Measurements from ENCODE around the gene MCF2L2. TPM values are rescaled to one million over a fixed set of nuclear protein-coding genes. Genes with fewer than 3 reads are reported as not detected.

Gene MCF2L2
- total RNA-seq, 1 donor from 2014 or later, result 0.84 TPM

GRCh38 chr3:183288117-183288516 lies 140.3 kb downstream of the MCF2L2 start:
- TF ChIP-seq, protein P1, sequence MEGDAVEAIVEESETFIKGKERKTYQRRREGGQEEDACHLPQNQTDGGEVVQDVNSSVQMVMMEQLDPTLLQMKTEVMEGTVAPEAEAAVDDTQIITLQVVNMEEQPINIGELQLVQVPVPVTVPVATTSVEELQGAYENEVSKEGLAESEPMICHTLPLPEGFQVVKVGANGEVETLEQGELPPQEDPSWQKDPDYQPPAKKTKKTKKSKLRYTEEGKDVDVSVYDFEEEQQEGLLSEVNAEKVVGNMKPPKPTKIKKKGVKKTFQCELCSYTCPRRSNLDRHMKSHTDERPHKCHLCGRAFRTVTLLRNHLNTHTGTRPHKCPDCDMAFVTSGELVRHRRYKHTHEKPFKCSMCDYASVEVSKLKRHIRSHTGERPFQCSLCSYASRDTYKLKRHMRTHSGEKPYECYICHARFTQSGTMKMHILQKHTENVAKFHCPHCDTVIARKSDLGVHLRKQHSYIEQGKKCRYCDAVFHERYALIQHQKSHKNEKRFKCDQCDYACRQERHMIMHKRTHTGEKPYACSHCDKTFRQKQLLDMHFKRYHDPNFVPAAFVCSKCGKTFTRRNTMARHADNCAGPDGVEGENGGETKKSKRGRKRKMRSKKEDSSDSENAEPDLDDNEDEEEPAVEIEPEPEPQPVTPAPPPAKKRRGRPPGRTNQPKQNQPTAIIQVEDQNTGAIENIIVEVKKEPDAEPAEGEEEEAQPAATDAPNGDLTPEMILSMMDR (IDR thresholded peaks at IDR 0.05; ENCODE audit: insufficient read depth, low read length, poor library complexity, severe bottlenecking), result no peak
- no peaks in the 10 kb centered on the region for H3K36me3 ChIP-seq (ENCODE audit: control insufficient read depth, insufficient read depth, low read length)
- no peak overlapping the region for H3K4me3 ChIP-seq (ENCODE audit: low read depth, low read length)
- no peak for DNase-seq (ENCODE audit: low read depth)
- no peaks in the 10 kb centered on the region for H3K27me3 ChIP-seq (ENCODE audit: control insufficient read depth, insufficient read depth, low read length)

DNA sequence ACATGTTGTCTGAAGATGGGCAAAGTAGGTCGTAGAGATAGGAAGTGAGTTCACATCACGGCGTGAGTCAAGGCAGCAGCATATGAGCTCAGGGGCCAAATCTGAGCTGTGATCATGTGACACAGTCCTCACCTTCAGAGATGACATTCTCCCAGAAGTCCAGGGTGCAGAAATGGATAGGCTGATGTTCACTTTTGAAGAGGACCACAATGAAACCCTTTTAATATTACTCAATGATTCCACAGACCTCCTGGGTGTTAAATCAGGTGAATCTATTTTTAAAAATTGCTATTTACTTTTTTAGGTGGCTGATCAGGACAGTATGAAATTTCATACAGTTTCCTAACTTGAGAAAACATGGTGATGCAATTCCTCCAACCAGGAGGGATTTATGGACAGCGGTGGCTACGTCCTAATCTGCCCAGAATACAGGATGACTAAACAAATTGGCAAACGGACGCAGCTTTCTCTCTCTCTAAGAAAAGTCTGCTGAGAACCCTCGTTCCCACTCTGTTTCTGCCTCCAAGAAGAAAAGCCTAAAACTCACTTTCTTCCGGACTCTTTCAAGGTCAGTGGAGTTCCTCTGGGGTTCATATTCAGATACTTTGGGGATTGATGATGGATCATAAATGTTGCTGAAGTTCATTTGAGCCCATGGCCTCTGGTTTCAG lies 141.0 kb downstream of the MCF2L2 start:
- no peak for DNase-seq (ENCODE audit: low read depth)
- TF ChIP-seq, protein P1 (IDR thresholded peaks at IDR 0.05; ENCODE audit: insufficient read depth, low read length, poor library complexity, severe bottlenecking), result no peak
- H3K4me3 ChIP-seq (ENCODE audit: low read depth, low read length), result no peak overlapping the region
- no peaks in the 10 kb centered on the region for H3K27me3 ChIP-seq (ENCODE audit: control insufficient read depth, insufficient read depth, low read length)
- no peaks in the 10 kb centered on the region for H3K36me3 ChIP-seq (ENCODE audit: control insufficient read depth, insufficient read depth, low read length)

GRCh38 chr3:183285828-183286457 lies 142.5 kb downstream of the MCF2L2 start:
- TF ChIP-seq, protein P1 (IDR thresholded peaks at IDR 0.05; ENCODE audit: insufficient read depth, low read length, poor library complexity, severe bottlenecking), result no peak
- DNase-seq (ENCODE audit: low read depth), result peak; percentile 96
- H3K36me3 ChIP-seq (ENCODE audit: control insufficient read depth, insufficient read depth, low read length), result no peaks in the 10 kb centered on the region
- H3K4me3 ChIP-seq (ENCODE audit: low read depth, low read length), result no peak overlapping the region
- no peaks in the 10 kb centered on the region for H3K27me3 ChIP-seq (ENCODE audit: control insufficient read depth, insufficient read depth, low read length)

DNA sequence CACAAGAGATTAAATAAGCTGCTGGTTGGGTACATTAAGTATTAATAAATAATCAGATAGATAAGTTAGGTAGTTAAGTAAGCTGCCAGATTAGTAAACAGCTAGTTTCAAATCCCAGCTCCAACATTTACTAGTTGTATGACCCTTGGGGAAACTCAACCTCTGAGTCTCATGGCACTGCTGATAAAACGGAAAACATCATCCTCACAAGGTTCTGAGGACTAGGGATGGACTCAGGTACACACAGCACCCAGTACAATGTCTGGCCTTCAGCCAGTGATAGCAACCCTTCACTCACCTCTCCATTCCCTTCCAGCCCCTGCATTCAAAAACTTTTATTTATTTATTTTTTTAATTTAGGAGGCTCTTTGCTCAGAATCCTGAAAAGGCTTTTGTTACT lies 143.1 kb downstream of the MCF2L2 start:
- TF ChIP-seq, protein P1 (IDR thresholded peaks at IDR 0.05; ENCODE audit: insufficient read depth, low read length, poor library complexity, severe bottlenecking), result no peak
- Histone ChIP-seq H3K4me3 (ENCODE audit: low read depth, low read length) (no peak overlapping the region), H3K27me3 (ENCODE audit: control insufficient read depth, insufficient read depth, low read length) (no peaks in the 10 kb centered on the region), H3K36me3 (ENCODE audit: control insufficient read depth, insufficient read depth, low read length) (no peaks in the 10 kb centered on the region)
- DNase-seq (ENCODE audit: low read depth), result no peak

DNA sequence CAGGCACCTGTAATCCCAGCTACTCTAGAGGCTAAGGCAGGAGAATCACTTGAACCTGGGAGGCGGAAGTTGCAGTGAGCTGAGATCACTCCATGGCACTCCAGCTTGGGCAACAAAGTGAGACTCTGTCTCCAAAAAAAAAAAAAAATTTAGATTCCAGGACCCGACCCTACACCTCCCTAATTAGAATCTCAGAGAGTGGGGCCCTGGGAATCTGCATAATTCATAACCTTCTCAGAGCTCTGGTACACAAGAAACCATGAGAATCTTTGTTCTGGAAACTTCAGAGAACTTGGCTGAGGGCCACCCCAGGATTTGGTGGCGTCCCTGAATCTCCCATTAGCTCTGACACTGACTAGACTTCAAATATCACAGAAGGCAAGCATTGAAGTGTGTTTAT lies 143.8 kb downstream of the MCF2L2 start:
- Histone ChIP-seq H3K36me3 (ENCODE audit: control insufficient read depth, insufficient read depth, low read length) (no peaks in the 10 kb centered on the region), H3K27me3 (ENCODE audit: control insufficient read depth, insufficient read depth, low read length) (no peaks in the 10 kb centered on the region), H3K4me3 (ENCODE audit: low read depth, low read length) (no peak overlapping the region)
- DNase-seq (ENCODE audit: low read depth), result no peak
- TF ChIP-seq, protein P1 (IDR thresholded peaks at IDR 0.05; ENCODE audit: insufficient read depth, low read length, poor library complexity, severe bottlenecking), result no peak

Measured in kidney epithelial cell (primary cell).